Stimulated activated CD8-positive, alpha-beta memory T cell treated with anti-CD3 and anti-CD28 coated beads, Interleukin-15, amount 100 ng/mL, for 48 hours (primary cell): ENCODE measurements around the gene USP8.
"Not testable (repeated sequence)": the region's sequence is repeated elsewhere in the genome, so short reads cannot be mapped to it uniquely, and the experiment has no call there.

Experiments used
- DNase-seq, 2 donors: peaks; one replicate each; pipeline ENCODE4 v3.0.0-alpha.2; 2020; ENCODE audit warnings: low read depth in 2 of 2

The USP8 gene

DNA sequence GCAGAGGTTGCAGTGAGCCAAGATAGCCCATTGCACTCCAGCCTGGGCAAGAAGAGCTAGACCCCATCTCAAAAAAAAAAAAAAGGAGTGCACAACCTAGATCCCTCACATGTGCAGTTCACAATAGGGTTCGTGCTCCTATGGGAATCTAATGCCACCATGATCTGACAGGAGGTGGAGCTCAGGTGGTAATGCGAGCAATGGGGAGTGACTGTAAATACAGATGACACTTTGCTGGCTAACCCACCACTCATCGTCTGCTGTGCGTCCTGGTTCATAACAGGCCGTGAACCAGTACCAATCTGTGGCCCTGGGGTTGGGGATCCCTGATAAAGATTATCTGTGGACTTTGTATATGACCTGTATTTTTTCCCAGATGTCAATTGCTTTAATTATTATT lies 16.7 kb downstream of the USP8 start:
- DNase-seq = no peak

DNA sequence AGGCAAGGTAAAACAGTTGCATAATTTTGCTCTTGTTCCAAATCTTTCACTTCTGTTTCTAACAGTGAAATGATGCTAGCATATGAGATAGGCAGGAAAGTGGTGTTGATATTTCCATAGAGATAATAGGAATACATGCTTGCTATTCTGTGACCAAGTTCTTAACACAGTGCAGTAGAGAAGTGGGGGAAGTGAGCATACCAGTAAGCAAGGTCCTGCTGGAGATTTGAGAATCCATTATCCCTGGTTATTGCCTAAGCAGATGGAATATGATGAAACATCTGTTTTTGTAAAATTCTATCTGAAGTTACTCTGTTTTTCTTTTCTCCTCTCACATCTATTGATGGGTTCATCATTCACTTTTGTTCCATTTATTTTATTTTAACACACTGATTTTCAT lies 28.7 kb downstream of the USP8 start:
- no peak for DNase-seq

DNA sequence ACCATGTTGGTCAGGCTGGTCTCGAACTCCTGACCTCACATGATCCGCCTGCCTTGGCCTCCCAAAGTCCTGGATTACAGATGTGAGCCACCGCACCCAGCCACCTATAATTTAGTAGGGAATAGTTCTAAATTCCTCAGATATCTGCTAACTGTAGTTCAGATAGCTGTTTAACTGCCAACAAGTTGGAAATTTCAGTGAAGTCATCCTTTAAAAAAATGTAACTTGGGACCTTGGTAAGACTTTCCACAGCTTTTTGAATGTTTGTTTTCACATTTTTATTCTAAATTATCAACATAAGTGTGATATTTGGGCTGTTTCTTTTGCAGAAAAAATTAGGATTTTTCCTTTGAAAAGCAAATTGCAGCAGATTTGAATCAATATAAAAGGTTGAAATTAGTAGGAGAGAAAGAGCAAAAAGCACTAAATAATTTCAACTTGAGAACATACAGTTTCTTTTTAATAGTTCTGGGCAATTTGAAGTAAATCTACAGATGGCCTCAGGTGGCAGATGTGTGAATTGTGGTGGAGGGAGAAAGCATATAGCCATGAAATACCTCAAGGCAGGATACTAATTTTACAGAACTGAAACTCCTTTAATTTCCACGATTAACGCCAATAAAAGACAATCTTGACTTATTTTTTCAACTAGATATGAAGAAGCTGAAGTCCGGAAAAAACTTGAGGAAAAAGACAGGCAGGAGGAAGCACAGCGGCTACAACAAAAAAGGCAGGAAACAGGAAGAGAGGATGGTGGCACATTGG lies 34.3 kb downstream of the USP8 start:
- DNase-seq = no peak

DNA sequence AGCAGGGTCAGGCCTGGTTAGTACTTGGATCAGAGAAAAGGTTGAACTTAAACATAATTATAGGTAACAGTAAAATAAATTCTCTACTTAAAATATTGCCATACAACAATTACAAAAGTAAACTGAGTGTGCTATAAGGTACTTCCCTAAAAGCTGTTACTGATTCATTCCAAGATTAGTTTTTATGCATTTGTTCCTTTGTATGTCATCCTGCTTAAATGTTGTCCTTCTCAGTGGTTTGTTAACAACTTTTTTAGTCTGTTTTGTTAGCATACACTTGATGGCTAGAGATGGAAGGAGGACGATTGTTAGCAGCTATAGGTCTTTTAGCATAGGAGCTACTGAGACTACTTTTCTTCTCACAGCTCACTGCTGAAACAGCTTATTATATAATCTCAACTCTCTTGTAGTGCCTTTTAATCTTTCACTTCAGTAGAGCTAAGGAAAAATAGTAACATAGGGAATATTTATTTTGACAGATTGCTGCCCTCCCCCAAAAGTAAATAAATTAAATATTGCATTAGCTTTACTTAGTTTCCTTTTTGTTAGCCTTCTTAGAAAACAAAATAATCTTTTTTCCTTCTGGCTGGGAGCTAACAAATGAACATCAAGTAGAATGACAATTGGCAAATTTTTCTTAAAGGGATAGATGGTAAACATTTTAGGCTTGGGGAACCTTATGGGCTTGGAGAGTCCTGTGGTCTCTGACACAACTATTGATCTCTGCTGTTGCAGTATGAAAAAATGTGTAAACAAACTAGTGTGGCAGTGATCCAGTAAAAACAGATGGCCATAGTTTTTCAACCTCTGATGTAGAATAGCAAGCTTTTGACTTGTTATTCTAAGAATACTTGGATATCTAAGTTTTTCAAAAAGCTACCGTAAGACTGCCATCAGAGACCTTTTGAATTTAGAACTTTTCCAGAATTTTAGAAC lies 39.5 kb downstream of the USP8 start:
- no peak for DNase-seq

DNA sequence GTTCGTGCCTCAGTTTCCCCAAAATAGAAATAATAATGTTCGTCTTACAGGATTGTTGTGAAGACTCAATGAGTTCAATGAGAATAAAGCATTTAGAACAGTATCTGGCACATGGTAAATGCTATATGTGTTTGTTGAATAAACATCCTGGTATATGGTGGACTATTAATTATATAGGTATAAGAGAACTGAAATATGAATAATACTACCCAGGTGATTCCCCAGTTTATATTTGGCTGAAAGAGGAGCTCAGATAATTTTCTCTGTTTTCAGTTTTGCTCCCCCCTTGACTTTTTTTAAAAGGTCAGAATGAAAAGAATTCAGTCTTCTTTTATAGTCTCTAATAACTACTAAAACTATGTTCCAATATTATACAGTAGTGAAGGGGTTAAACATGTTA lies 46.9 kb downstream of the USP8 start:
- DNase-seq = no peak

DNA sequence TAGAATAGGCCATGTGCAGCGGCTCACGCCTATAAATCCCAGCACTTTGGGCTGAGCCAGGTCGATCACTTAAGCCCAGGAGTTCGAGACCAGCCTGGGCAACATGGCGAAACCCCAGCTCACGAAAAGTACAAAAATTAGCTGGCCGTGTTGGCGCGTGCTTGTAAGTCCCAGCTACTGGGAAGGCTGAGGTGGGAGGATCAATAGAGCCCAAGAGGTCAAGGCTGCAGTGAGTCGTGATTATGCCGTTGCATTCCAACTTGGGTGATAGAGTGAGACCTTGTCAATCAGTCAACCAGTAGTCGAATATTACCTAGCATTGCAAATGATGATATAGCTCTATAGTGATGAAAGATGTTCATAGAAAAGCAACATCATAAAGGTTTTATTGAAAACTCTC lies 51.9 kb downstream of the USP8 start:
- DNase-seq = no peak

DNA sequence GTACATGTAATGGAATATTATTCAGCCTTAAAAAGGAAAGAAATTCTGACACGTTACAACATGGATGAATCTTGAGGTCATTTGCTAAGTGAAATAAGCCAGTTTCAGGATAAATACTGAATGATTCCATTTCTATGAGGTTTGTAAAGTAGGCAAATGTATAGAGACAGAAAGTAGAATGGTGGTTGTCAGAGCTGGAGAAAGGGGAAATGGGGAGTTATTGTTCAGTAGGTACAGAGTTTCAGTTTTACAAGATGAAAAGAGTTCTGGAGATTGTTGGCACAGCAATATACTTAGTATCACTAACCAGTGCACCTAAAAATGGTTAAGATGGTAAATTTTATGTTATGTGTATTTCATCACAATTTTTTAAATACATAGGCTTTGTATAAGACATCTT lies 60.6 kb downstream of the USP8 start:
- no peak for DNase-seq

DNA sequence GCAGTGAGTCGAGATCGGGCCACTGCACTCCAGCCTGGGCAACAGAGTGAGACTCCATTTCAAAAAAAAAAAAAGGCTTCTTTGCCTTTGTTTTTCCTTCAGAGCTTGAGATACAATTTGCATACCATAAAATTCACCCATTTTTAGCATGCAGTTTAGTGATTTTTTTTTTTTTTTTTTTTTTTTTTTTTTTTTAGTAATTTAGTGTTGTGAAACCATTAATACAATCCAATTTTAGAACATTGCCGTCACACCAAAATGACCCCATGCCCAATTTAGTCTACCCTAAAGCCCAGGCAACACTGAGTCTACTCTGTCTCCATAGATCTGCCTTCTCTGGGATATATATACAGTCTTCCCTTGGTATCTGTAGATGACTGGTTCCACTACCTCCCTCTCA lies 61.2 kb downstream of the USP8 start:
- DNase-seq = no peak

DNA sequence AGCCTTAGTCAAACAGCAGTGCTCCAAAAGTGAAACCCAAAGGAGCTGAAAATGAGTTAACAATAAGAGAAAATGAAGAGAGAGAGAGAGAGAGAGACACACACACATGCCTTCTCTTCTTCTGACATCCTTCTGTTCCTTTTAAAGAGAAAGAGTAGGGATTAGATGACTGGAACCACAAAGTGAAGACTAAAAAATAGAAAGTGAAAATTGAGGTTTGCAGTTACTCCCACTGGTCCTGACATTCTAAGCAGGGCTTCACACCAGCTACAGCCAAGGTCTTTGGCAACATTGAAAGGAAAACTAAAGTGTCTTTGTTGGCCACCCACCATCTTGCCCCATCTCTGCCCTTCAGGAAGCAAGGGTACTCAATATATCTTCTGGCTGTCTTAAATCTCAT lies 63.1 kb downstream of the USP8 start:
- DNase-seq = no peak

DNA sequence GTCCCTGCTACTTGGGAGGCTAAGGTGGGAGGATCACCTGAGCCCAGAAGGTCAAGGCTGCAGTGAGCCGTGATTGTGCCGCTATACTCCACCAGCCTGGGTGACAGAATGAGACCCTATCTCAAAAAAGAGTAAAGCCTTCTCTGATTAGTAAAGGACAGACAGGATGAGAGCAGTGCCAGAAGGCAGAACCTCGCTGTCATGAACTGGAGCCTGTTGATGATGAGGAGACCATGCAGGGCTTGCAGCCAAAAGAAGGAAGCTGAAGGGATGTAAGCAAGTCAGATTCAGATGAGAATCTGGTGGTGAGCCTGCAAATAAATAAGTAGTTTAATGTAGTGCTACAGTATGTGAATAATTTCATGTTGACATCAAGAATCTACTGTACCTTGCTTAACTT lies 69.4 kb downstream of the USP8 start:
- no peak for DNase-seq

DNA sequence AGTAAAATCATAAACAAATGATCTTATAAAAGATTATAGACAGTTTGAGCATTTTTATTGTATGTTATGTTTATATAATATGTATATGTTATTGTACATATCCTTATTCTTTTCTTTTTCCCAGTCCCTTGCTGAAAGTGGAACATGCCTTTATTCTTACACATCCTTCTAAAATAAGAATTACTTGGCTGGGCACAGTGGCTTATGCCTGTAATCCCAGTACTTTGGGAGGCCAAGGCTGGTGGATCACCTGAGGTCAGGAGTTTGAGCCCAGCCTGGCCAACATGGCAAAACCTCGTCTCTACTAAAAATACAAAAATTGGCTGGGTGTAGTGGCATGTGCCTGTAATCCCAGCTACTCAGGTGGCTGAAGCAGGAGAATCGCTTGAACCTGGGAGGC lies 70.3 kb downstream of the USP8 start:
- not testable (repeated sequence) for DNase-seq

DNA sequence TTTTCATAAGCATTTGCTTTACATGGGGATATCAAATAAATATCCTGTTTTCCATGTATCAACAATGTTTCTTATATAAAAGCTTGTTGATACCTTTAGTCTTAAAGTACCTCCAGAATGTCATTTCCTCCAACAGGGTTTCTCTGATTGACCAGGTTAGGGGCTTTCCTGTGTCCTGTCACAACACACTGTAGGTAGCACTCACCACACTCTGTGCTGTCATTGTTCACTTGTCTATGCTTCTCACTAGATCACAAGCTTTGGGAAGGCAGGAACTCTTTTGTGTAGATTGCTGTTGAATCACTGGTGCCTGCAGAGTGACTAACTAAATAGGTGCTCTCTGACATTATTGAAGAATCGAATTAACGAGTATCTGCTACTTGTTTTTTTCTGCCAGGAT lies 72.5 kb downstream of the USP8 start:
- DNase-seq = no peak

DNA sequence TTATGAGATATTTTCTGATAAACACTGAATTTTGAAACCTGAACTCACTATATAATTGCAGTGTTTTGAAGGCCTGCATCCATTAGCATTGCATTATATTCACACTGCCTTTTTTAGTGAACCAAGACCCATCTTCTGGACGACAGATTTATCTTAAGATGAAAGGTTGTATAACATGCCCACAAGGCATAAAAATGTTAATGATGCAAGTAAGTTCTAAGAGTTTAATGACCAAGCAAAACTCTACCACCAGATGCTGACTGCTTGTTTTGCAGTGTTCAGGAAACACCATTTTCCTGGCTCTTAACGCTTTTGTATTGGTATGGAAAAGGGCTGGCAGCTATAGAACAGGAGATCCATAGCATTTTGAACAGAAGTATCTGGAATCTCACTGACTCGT lies 76.1 kb downstream of the USP8 start:
- DNase-seq = no peak

DNA sequence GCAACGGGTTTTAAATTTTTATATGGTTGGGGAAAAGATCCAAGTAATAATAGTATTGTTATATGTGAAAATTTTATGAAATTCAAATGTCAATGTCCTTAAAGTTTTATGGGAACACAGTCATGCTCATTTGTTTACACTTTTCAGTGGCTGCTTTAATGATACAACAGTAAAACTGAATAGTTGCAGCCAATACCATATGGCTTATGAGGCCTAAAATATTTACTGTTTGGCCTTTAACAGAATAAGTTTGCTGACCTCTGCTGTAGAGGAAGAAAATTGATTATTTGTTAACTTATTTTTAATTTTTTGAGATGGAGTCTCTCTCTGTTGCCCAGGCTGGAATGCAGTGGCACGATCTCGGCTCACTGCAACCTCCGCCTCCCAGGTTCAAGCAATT lies 77.6 kb downstream of the USP8 start:
- no peak for DNase-seq

DNA sequence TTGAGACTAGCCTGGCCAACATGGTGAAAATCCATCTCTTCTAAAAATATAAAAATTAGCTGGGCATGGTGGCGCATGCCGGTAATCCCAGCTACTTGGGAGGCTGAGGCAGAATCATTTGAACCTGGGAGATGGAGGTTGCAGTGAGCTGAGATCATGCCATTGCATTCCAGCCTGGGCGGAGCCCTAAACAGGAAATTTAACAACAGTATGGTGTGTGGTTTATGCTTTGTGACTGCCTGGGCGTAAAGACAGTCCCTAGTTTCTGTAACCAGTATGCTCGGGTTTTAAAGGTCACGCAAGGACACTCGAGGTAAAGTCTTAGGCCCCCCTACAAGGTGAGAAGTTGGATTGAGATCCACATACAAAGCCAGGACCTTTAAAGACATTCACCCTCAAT lies 78.9 kb downstream of the USP8 start:
- DNase-seq = no peak

DNA sequence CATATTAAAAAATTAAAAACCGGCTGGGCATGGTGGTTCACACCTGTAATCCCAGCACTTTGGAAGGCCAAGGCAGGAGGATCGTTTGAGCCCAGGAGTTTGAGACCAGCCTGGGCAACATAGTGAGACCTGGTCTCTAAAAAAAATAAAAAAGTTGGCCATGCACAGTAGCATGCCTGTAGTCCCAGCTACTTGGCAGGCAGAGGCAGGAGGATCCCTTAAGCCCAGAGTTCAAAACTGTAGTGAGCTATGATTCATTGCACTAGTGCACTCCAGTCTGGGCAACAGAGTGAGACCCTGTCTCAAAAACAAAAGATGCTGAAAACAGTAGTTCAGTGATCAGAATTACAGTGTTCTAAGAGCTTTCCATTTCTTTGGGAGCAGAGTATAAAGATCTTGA lies 81.5 kb downstream of the USP8 start:
- DNase-seq = not testable (repeated sequence)

DNA sequence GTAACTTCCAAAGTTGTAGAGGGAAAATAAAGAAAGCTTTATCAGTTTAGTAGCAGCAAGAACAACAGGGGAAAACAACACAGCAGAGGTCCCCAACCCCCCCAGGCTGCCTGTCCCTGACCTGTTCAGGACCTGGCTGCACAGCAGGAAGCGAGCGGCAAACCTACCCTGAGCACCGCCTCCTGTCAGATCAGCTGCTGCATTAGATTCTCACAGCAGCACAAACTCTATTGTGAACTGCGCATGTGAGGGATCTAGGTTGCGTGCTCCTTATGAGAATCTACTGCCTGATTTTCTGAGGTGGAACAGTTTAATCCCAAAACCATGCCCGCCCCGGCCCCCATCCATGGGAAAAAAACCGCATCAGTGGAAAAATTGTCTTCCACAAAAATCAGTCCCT lies 81.9 kb downstream of the USP8 start:
- DNase-seq = no peak

DNA sequence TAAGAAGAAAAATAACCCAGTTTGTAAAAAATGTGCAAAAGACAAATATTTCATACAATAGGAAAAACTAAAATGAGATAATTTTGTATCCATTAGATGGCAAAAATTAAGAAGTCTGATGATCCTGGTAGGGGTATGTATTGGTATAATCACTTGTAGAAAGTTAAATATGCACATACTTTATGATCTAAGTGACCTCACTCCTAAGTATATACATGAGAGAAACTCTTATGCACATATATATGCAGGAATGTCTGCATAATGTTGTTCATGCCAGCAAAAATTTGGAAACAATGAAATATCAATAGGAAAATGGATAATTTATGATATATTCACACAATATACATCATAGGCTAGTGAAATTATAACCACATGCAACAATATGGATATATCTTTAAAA lies 88.8 kb downstream of the USP8 start:
- no peak for DNase-seq

DNA sequence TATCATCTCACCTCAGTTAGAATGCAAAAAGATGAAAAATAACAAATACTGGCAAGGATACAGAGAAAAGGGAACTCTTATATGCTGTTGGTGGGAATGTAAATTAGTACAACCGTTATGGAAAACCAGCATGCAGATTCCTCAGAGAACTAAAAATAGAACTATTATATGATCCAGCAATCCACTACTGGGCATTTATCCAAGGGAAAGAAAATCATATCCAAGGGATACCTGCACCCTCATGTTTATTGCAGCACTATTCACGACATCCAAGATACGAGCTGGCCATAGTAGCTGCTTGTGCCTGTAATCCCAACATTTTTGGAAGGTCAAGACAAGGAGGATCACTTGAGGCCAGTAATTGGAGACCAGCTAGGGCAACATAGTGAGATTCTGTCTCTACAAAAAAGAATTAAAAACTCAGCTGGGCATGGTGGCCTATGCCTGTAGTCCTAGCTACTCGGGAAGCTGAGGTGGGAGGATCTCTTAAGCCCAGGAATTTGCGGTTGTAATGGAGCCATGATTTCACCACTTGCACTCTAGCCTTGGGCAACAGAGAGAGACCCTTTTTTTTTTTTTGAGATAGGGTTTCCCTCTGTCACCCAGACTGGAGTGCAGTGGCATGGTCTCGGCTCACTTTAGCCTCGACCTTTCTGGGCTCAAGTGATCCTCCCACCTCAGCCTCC lies 95.7 kb downstream of the USP8 start:
- DNase-seq = no peak

DNA sequence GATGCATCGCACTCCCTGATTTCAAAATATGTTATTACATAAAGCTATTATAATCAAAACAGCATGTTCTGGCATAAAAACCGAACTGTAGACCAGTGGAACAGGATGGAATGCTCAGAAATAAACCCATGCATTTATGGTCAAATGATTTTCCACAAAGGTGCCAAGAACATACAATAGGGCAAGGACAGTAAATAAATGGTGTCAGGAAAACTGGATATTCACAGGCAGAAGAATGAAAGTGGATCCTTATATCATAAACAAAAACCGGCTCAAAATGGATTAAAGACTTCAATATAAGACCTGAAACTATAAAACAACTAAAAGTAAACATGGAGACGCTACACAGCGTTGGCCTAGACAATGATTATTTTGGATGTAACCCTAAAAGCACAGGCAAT lies 99.6 kb downstream of the USP8 start:
- no peak for DNase-seq

DNA sequence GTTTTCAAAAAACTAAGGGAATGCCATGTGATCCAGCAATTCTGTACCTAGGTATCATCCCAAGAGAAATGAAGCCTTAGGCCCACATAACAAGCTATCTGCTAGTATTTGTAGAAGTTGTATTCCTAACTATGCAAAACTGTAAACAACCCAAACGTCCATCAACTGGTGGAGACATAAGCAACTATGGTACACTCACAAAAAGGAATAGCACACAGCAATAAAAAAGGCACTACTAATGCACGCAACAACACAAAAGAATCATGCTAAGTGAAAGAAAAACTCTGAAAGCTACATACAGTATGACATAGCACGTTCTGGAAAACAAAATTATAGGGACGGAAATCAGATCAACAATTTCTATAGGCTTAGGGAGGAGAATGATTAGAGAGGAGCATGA lies 107.0 kb downstream of the USP8 start:
- DNase-seq = no peak

DNA sequence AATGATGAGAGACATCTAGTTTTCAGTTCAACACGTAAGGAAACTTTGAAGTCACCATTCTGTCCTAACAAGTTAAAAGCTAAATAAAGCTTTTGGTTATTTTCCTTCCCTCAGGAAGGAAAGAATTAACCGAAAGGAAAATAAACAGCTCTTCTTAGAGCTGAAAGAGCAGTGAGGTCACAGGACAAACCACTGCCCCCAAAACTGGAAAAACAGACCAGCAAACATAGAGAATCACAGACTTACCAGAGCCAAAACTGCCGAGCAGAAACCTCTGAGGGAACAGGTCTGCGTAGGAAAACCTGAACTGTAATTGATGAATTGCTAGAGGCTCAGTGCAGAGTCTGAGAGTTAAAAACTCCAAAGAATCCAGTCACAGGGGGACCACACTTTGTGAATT lies 107.6 kb downstream of the USP8 start:
- DNase-seq = no peak

DNA sequence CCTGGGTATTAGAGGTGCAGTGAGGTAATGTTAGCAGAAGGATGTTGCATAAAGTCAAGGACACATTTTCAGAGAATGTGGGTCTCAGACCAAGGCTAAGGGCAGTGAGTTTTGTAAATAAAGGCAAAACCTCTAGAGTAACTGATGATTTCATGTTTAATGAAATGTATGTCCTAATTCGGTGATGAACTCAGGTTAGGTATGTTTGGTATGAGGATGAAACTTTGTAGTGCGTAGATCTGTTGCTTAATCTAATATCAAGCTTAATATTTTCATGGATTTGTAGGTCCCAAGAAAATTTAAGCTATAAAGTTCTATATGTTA lies 118.6 kb downstream of the USP8 start:
- DNase-seq = no peak
